Measurements from ENCODE around the gene HPDL.
"Not testable (repeated sequence)": the region's sequence is repeated elsewhere in the genome, so short reads cannot be mapped to it uniquely, and the experiment has no call there.

The HPDL gene

GRCh38 chr1:45354838-45355237, 28.1 kb downstream of the HPDL start:
- no peak for TF ChIP-seq CTCF (IDR thresholded peaks at IDR 0.05; ENCODE audit: borderline replicate concordance, insufficient read depth, low read depth, low read length)
- H3K4me3 ChIP-seq (ENCODE audit: low read depth, low read length), result no peak overlapping the region

GRCh38 chr1:45355683-45356082, 29.0 kb downstream of the HPDL start:
- no peak for TF ChIP-seq CTCF (IDR thresholded peaks at IDR 0.05; ENCODE audit: borderline replicate concordance, insufficient read depth, low read depth, low read length)

GRCh38 chr1:45356186-45356585, 29.5 kb downstream of the HPDL start:
- no peak overlapping the region for H3K4me3 ChIP-seq (ENCODE audit: low read depth, low read length)
- TF ChIP-seq CTCF (IDR thresholded peaks at IDR 0.05; ENCODE audit: borderline replicate concordance, insufficient read depth, low read depth, low read length), result no peak

More at GRCh38 chr1:45355683-45356082, 29.0 kb downstream of the HPDL start:
- no peak overlapping the region for H3K4me3 ChIP-seq (ENCODE audit: low read depth, low read length)

GRCh38 chr1:45359882-45360513, 33.3 kb downstream of the HPDL start:
- TF ChIP-seq CTCF (IDR thresholded peaks at IDR 0.05; ENCODE audit: borderline replicate concordance, insufficient read depth, low read depth, low read length), result peak; percentile 44; the same call in 1 of the 2 replicates
- H3K4me3 ChIP-seq (ENCODE audit: low read depth, low read length), result no peak overlapping the region

GRCh38 chr1:45360981-45361380, 34.3 kb downstream of the HPDL start:
- not testable (repeated sequence) for H3K4me3 ChIP-seq (ENCODE audit: low read depth, low read length)

GRCh38 chr1:45364294-45364693, 37.6 kb downstream of the HPDL start:
- H3K4me3 ChIP-seq (ENCODE audit: low read depth, low read length), result no peak overlapping the region
- TF ChIP-seq CTCF (IDR thresholded peaks at IDR 0.05; ENCODE audit: borderline replicate concordance, insufficient read depth, low read depth, low read length), result no peak

GRCh38 chr1:45365051-45365450, 38.4 kb downstream of the HPDL start:
- TF ChIP-seq CTCF (IDR thresholded peaks at IDR 0.05; ENCODE audit: borderline replicate concordance, insufficient read depth, low read depth, low read length), result no peak
- H3K4me3 ChIP-seq (ENCODE audit: low read depth, low read length), result no peak overlapping the region

Data from GM12875 (cell line).